Activated CD8-positive, alpha-beta T cell treated with anti-CD3 and anti-CD28 coated beads, Interleukin-2, amount 10 ng/mL, durations not matched to agents 7 days and 5 days (primary cell): ENCODE data around the gene BTD. TPM values are rescaled to one million over a fixed set of nuclear protein-coding genes. Genes with fewer than 3 reads are reported as not detected.
A peak's percentile ranks its signal among the peaks of the same experiment; 100 is the strongest.
"Not testable (repeated sequence)": the region's sequence is repeated elsewhere in the genome, so short reads cannot be mapped to it uniquely, and the experiment has no call there.

Experiments
- ATAC-seq: fragments of 150-1000 bp; cut with Tn5 transposase; one replicate; pipeline ENCODE4 v1.10.0; 2021; ENCODE audit warnings: moderate library complexity
- CTCF ChIA-PET: fragments of 350-600 bp; sonication (Branson Sonifier 250); formaldehyde crosslinking; loops from one replicate; lab custom pipeline; 2021; ENCODE audit warnings: antibody characterized with exemption; lab: Charles Lee
- POLR2A ChIA-PET: fragments of 350-600 bp; sonication (Branson Sonifier 250); formaldehyde crosslinking; loops from one replicate; lab custom pipeline; 2021; ENCODE audit warnings: antibody characterized with exemption; lab: Charles Lee
- DNase-seq: peaks from one replicate; pipeline ENCODE4 v3.0.0-alpha.2; 2020
- H3K27ac Mint-ChIP-seq: one replicate; pipeline ENCODE4 v1.8.0; 2021; ENCODE audit warnings: mild to moderate bottlenecking, mixed read lengths
- H3K27me3 Mint-ChIP-seq: one replicate; pipeline ENCODE4 v1.8.0; 2021; ENCODE audit warnings: low read depth, mixed read lengths
- H3K36me3 Mint-ChIP-seq: one replicate; pipeline ENCODE4 v1.8.0; 2021; ENCODE audit warnings: low read depth, mixed read lengths
- H3K4me1 Mint-ChIP-seq: one replicate; pipeline ENCODE4 v1.8.0; 2021; ENCODE audit warnings: low read depth, mixed read lengths
- H3K4me3 Mint-ChIP-seq: one replicate; pipeline ENCODE4 v1.8.0; 2021; ENCODE audit warnings: mild to moderate bottlenecking, mixed read lengths
- H3K9me3 Mint-ChIP-seq: one replicate; pipeline ENCODE4 v1.8.0; 2022; ENCODE audit warnings: mixed read lengths; ENCODE audit not compliant: insufficient read depth
- total RNA-seq, 2 experiments: library from RNA; stranded (reverse); gene quantifications; one replicate each; pipeline ENCODE4 v1.2.3, GENCODE V29; 2021

The BTD gene
- total RNA-seq, 2 experiments from 2014 or later = 7.1 to 7.5 TPM

GRCh38 chr3:15604584-15604983, 3.0 kb downstream of the BTD start:
- ATAC-seq, H3K4me3 Mint-ChIP-seq, H3K27me3 Mint-ChIP-seq, POLR2A ChIA-PET, DNase-seq, H3K9me3 Mint-ChIP-seq: not testable (repeated sequence)
- CTCF ChIA-PET = interaction anchor here (1.4 kb wide), 1 partner anchor 26 kb away, joined by 3 read pairs; no protein-coding TSS in a partner anchor
- Mint-ChIP-seq H3K27ac (peak overlapping the region; percentile 47), H3K36me3 (peaks cover 22% of the 10 kb centered on the region), H3K4me1 (peaks cover 27% of the 10 kb centered on the region)

- H3K27ac Mint-ChIP-seq = no peak overlapping the region
- peaks cover 12% of the 10 kb centered on the region for H3K4me1 Mint-ChIP-seq
- peaks cover 18% of the 10 kb centered on the region for H3K36me3 Mint-ChIP-seq
- ATAC-seq = no peak
- POLR2A ChIA-PET = no interaction called here
- no peaks in the 10 kb centered on the region for H3K9me3 Mint-ChIP-seq
- H3K27me3 Mint-ChIP-seq = no peaks in the 10 kb centered on the region
- no peak for DNase-seq
- CTCF ChIA-PET = interaction anchor here (1.4 to 1.5 kb wide), 2 partner anchors 23 to 24 kb away, joined by 4 to 9 read pairs; no protein-coding TSS in a partner anchor
- H3K4me3 Mint-ChIP-seq = no peak overlapping the region
Measured at GRCh38 chr3:15606434-15606891, 4.9 kb downstream of the BTD start.

GRCh38 chr3:15610082-15610759, 8.7 kb downstream of the BTD start:
- ChIA-PET CTCF (interaction anchor here (1.0 kb wide), 1 partner anchor 12 kb away, joined by 3 read pairs; no protein-coding TSS in a partner anchor), POLR2A (no interaction called here)
- ATAC-seq (no peak), DNase-seq (no peak)
- Mint-ChIP-seq H3K27ac (no peak overlapping the region), H3K9me3 (no peaks in the 10 kb centered on the region), H3K4me1 (no peaks in the 10 kb centered on the region), H3K4me3 (no peak overlapping the region), H3K27me3 (no peaks in the 10 kb centered on the region), H3K36me3 (no peaks in the 10 kb centered on the region)

GRCh38 chr3:15611018-15611417, 9.5 kb downstream of the BTD start:
- CTCF ChIA-PET = interaction anchor here (1.0 kb wide), 1 partner anchor 12 kb away, joined by 3 read pairs; no protein-coding TSS in a partner anchor

GRCh38 chr3:15612001-15612400, 10.5 kb downstream of the BTD start:
- H3K4me1 Mint-ChIP-seq = no peaks in the 10 kb centered on the region
- POLR2A ChIA-PET = interaction anchor here (0.7 kb wide), 1 partner anchor 253 kb away, joined by 3 read pairs; no protein-coding TSS in a partner anchor

More at GRCh38 chr3:15611018-15611417, 9.5 kb downstream of the BTD start:
- Mint-ChIP-seq H3K27me3 (no peaks in the 10 kb centered on the region), H3K36me3 (no peaks in the 10 kb centered on the region), H3K4me1 (no peaks in the 10 kb centered on the region), H3K27ac (no peak overlapping the region), H3K9me3 (no peaks in the 10 kb centered on the region), H3K4me3 (no peak overlapping the region)
- POLR2A ChIA-PET = no interaction called here
- no peak for DNase-seq
- no peak for ATAC-seq

GRCh38 chr3:15614958-15615357, 13.4 kb downstream of the BTD start:
- Mint-ChIP-seq H3K27ac (no peak overlapping the region), H3K36me3 (peaks cover 9% of the 10 kb centered on the region), H3K27me3 (no peaks in the 10 kb centered on the region), H3K4me3 (no peak overlapping the region), H3K9me3 (peaks cover 14% of the 10 kb centered on the region), H3K4me1 (no peaks in the 10 kb centered on the region)
- POLR2A ChIA-PET = no interaction called here
- ATAC-seq (no peak), DNase-seq (no peak)
- CTCF ChIA-PET = interaction anchor here (1.4 kb wide), 2 partner anchors 16 to 197 kb away, joined by 4 read pairs; no protein-coding TSS in a partner anchor

More at GRCh38 chr3:15612001-15612400, 10.5 kb downstream of the BTD start:
- ATAC-seq (no peak), DNase-seq (no peak)
- H3K27me3 Mint-ChIP-seq = no peaks in the 10 kb centered on the region
- H3K9me3 Mint-ChIP-seq = no peaks in the 10 kb centered on the region
- no peaks in the 10 kb centered on the region for H3K36me3 Mint-ChIP-seq
- CTCF ChIA-PET = interaction anchor here (0.6 kb wide), 1 partner anchor 10 kb away, joined by 3 read pairs; the partner anchor contains the start of genes BTD and HACL1
- no peak overlapping the region for H3K27ac Mint-ChIP-seq
- H3K4me3 Mint-ChIP-seq = no peak overlapping the region

- ChIA-PET POLR2A (no interaction called here), CTCF (interaction anchor here (1.4 kb wide), 1 partner anchor 15 kb away, joined by 4 read pairs; no protein-coding TSS in a partner anchor)
- Mint-ChIP-seq H3K36me3 (peaks cover 14% of the 10 kb centered on the region), H3K9me3 (peaks cover 25% of the 10 kb centered on the region), H3K27ac (no peak overlapping the region), H3K27me3 (no peaks in the 10 kb centered on the region), H3K4me3 (no peak overlapping the region), H3K4me1 (no peaks in the 10 kb centered on the region)
- ATAC-seq (no peak), DNase-seq (no peak)
Measured at GRCh38 chr3:15616053-15616452, 14.5 kb downstream of the BTD start.

GRCh38 chr3:15619659-15620464, 18.3 kb downstream of the BTD start:
- POLR2A ChIA-PET, H3K27me3 Mint-ChIP-seq, ATAC-seq, H3K4me3 Mint-ChIP-seq, CTCF ChIA-PET, H3K27ac Mint-ChIP-seq, DNase-seq: not testable (repeated sequence)
- Mint-ChIP-seq H3K9me3 (peaks cover 46% of the 10 kb centered on the region), H3K4me1 (peaks cover 13% of the 10 kb centered on the region), H3K36me3 (peaks cover 28% of the 10 kb centered on the region)

- DNase-seq (no peak), ATAC-seq (no peak)
- Mint-ChIP-seq H3K4me1 (peaks cover 16% of the 10 kb centered on the region), H3K27ac (no peak overlapping the region), H3K36me3 (peaks cover 28% of the 10 kb centered on the region), H3K4me3 (no peak overlapping the region), H3K27me3 (no peaks in the 10 kb centered on the region), H3K9me3 (peaks cover 44% of the 10 kb centered on the region)
- POLR2A ChIA-PET = interaction anchor here (0.7 kb wide), 1 partner anchor 107 kb away, joined by 5 read pairs; no protein-coding TSS in a partner anchor
- CTCF ChIA-PET = interaction anchor here (1.0 to 1.6 kb wide), 2 partner anchors 7 to 10 kb away, joined by 3 to 4 read pairs; no protein-coding TSS in a partner anchor
Measured at GRCh38 chr3:15623535-15624440, 22.2 kb downstream of the BTD start.

- H3K36me3 Mint-ChIP-seq = no peaks in the 10 kb centered on the region
- no peaks in the 10 kb centered on the region for H3K27me3 Mint-ChIP-seq
- no peak overlapping the region for H3K4me3 Mint-ChIP-seq
- H3K27ac Mint-ChIP-seq = no peak overlapping the region
- DNase-seq (no peak), ATAC-seq (no peak)
- no peaks in the 10 kb centered on the region for H3K9me3 Mint-ChIP-seq
- ChIA-PET POLR2A (no interaction called here), CTCF (interaction anchor here (0.8 to 12.9 kb wide), 7 partner anchors 22 to 233 kb away, joined by 3 to 207 read pairs (median 4); no protein-coding TSS in a partner anchor)
- H3K4me1 Mint-ChIP-seq = peaks cover 34% of the 10 kb centered on the region
Measured at GRCh38 chr3:15628967-15629366, 27.4 kb downstream of the BTD start.
